CD4-positive, alpha-beta T cell (primary cell): Measurements from ENCODE around the gene HDAC5. TPM values are rescaled to one million over a fixed set of nuclear protein-coding genes. Genes with fewer than 3 reads are reported as not detected.

ENCODE experiments used
- ATAC-seq: fragments of 200-7000 bp; cut with Tn5 transposase; one replicate; pipeline ENCODE4 v1.10.0; 2022; ENCODE audit warnings: mild to moderate bottlenecking; ENCODE audit not compliant: poor library complexity
- CTCF ChIA-PET: fragments of 350-600 bp; sonication (Branson Sonifier 250); formaldehyde crosslinking; loops from one replicate; lab custom pipeline; 2021; ENCODE audit warnings: antibody characterized with exemption, inconsistent platforms; lab: Charles Lee
- POLR2A ChIA-PET: fragments of 350-600 bp; sonication (Branson Sonifier 250); formaldehyde crosslinking; loops from one replicate; lab custom pipeline; 2021; ENCODE audit warnings: antibody characterized with exemption, inconsistent platforms; lab: Charles Lee
- DNase-seq, 14 experiments: peaks; one replicate each; pipeline ENCODE4 v3.0.0-alpha.2; 2013 to 2020; ENCODE audit warnings: mixed read lengths in 2 of 14
- H3K27ac ChIP-seq, 2 donors: one replicate each; pipeline versions ENCODE4 v1.5.1 to v1.7.0; 2013; ENCODE audit warnings: low read length in 2 of 2, low read depth in 1 of 2, mild to moderate bottlenecking in 1 of 2
- H3K27me3 ChIP-seq, 2 experiments: 1 replicate in 1 of 2; 2 replicates in 1 of 2; pipeline versions ENCODE4 v1.6.1 to v1.7.0; 2013; ENCODE audit warnings: low read length in 2 of 2, control low read depth in 1 of 2, mild to moderate bottlenecking in 1 of 2, moderate library complexity in 1 of 2; ENCODE audit not compliant: insufficient read depth in 2 of 2, control insufficient read depth in 1 of 2
- H3K36me3 ChIP-seq: one replicate; pipeline ENCODE4 v1.6.1; 2013; ENCODE audit warnings: low read length, control low read depth; ENCODE audit not compliant: insufficient read depth
- H3K4me1 ChIP-seq: one replicate; pipeline ENCODE4 v1.6.1; 2013; ENCODE audit warnings: low read length, control low read depth; ENCODE audit not compliant: insufficient read depth
- H3K4me3 ChIP-seq: one replicate; pipeline ENCODE4 v1.5.1; 2013; ENCODE audit warnings: mild to moderate bottlenecking, low read length, moderate library complexity
- H3K9me3 ChIP-seq, 2 experiments: 1 replicate in 1 of 2; 2 replicates in 1 of 2; pipeline versions ENCODE4 v1.6.1 to v1.7.0; 2013; ENCODE audit warnings: low read length in 2 of 2, mild to moderate bottlenecking in 2 of 2, control low read depth in 1 of 2, moderate library complexity in 1 of 2; ENCODE audit not compliant: control insufficient read depth in 1 of 2, insufficient read depth in 1 of 2
- H3K27ac Mint-ChIP-seq: one replicate; pipeline ENCODE4 v1.8.0; 2020; ENCODE audit warnings: mixed read lengths
- H3K27me3 Mint-ChIP-seq: one replicate; pipeline ENCODE4 v1.8.0; 2021; ENCODE audit warnings: mixed read lengths
- H3K36me3 Mint-ChIP-seq: one replicate; pipeline ENCODE4 v1.8.0; 2021; ENCODE audit warnings: low read depth, mixed read lengths
- H3K4me1 Mint-ChIP-seq: one replicate; pipeline ENCODE4 v1.8.0; 2021; ENCODE audit warnings: low read depth, mixed read lengths
- H3K4me3 Mint-ChIP-seq: one replicate; pipeline ENCODE4 v1.8.0; 2020; ENCODE audit warnings: mild to moderate bottlenecking, mixed read lengths
- H3K9me3 Mint-ChIP-seq: one replicate; pipeline ENCODE4 v1.8.0; 2020; ENCODE audit warnings: mixed read lengths
- CTCF ChIP-seq: fragments of 200-600 bp; IDR thresholded peaks from one replicate; pipeline ENCODE4 v1.8.0; 2022; ENCODE audit warnings: antibody characterized with exemption, mild to moderate bottlenecking
- intact Hi-C, 2 experiments: fragments of 100-400 bp; cut with DNase I in 1 of 2; cut with micrococcal nuclease in 1 of 2; formaldehyde crosslinking; loops; one replicate each; pipeline versions ENCODE4 v1.15.1 to v1.9.0; 2023 to 2025; cut with DNase I, micrococcal nuclease
- total RNA-seq, 174 experiments: library from RNA in 2 of 174; stranded (reverse) in 2 of 174; gene quantifications; one replicate each; pipeline ENCODE4 v1.2.3 and lab custom pipeline; 2021 to 2026

Gene HDAC5
- total RNA-seq, 2 experiments from 2014 or later: 92.0 to 92.5 TPM

- H3K4me1 ChIP-seq: peaks cover 20% of the 10 kb centered on the region
- H3K27me3 Mint-ChIP-seq: no peaks in the 10 kb centered on the region
- H3K36me3 ChIP-seq: peaks cover 28% of the 10 kb centered on the region
- POLR2A ChIA-PET: interaction anchor here (1.7 kb wide), 1 partner anchor 27 kb away, joined by 4 read pairs; the partner anchor contains the start of gene HDAC5
- DNase-seq (peak in 1 of 14 experiments; percentile 34), ATAC-seq (peak; percentile 16)
- intact Hi-C loops: no loop called here
- H3K27ac Mint-ChIP-seq: no peak overlapping the region
- H3K27me3 ChIP-seq: no peaks in the 10 kb centered on the region
- H3K9me3 Mint-ChIP-seq: no peaks in the 10 kb centered on the region
- peaks cover 21% of the 10 kb centered on the region for H3K36me3 Mint-ChIP-seq
- no peak overlapping the region for H3K27ac ChIP-seq
- H3K4me3 Mint-ChIP-seq: no peak overlapping the region
- no peak overlapping the region for H3K4me3 ChIP-seq
- no peak for TF ChIP-seq CTCF
- peaks cover 15% of the 10 kb centered on the region for H3K4me1 Mint-ChIP-seq
- H3K9me3 ChIP-seq: no peaks in the 10 kb centered on the region
- CTCF ChIA-PET: interaction anchor here (1.0 kb wide), 1 partner anchor 20 kb away, joined by 3 read pairs; no protein-coding TSS in a partner anchor
Observed at GRCh38 chr17:44095647-44096496, 27.6 kb downstream of the HDAC5 start.

GRCh38 chr17:44095388-44095646 is 28.1 kb downstream of the HDAC5 start:
- no peak for TF ChIP-seq CTCF
- no peak overlapping the region for H3K27ac ChIP-seq
- ChIA-PET POLR2A (no interaction called here), CTCF (no interaction called here)
- Mint-ChIP-seq H3K27me3 (no peaks in the 10 kb centered on the region), H3K36me3 (peaks cover 21% of the 10 kb centered on the region), H3K27ac (no peak overlapping the region), H3K4me3 (no peak overlapping the region), H3K9me3 (no peaks in the 10 kb centered on the region), H3K4me1 (peaks cover 15% of the 10 kb centered on the region)
- intact Hi-C loops: no loop called here
- ATAC-seq (no peak), DNase-seq (no peak)
- H3K4me3 ChIP-seq: no peak overlapping the region
- H3K27me3 ChIP-seq: no peaks in the 10 kb centered on the region
- peaks cover 29% of the 10 kb centered on the region for H3K36me3 ChIP-seq
- H3K4me1 ChIP-seq: peaks cover 20% of the 10 kb centered on the region
- H3K9me3 ChIP-seq: no peaks in the 10 kb centered on the region

GRCh38 chr17:44094701-44095387 is 28.6 kb downstream of the HDAC5 start:
- ATAC-seq (no peak), DNase-seq (no peak)
- intact Hi-C loops: no loop called here
- Histone ChIP-seq H3K36me3 (peaks cover 29% of the 10 kb centered on the region), H3K4me1 (peaks cover 20% of the 10 kb centered on the region), H3K4me3 (no peak overlapping the region), H3K27ac (no peak overlapping the region), H3K9me3 (no peaks in the 10 kb centered on the region), H3K27me3 (no peaks in the 10 kb centered on the region)
- Mint-ChIP-seq H3K27ac (no peak overlapping the region), H3K4me1 (peaks cover 15% of the 10 kb centered on the region), H3K9me3 (no peaks in the 10 kb centered on the region), H3K27me3 (no peaks in the 10 kb centered on the region), H3K36me3 (peaks cover 21% of the 10 kb centered on the region), H3K4me3 (no peak overlapping the region)
- ChIA-PET POLR2A (no interaction called here), CTCF (no interaction called here)
- no peak for TF ChIP-seq CTCF
